GM21515 (cell line): ENCODE results near the gene CUX1.
"Not testable (repeated sequence)": the region's sequence is repeated elsewhere in the genome, so short reads cannot be mapped to it uniquely, and the experiment has no call there.

Source experiments
- ATAC-seq: cut with Tn5 transposase; IDR thresholded peaks from one replicate; pipeline ENCODE4 v1.9.1; 2021; ENCODE audit not compliant: unreplicated experiment

Gene CUX1

GRCh38 chr7:101976411-101976810, 159.0 kb downstream of the CUX1 start:
- ATAC-seq, result no peak

- ATAC-seq, result no peak
Observed at GRCh38 chr7:101977249-101977648, 159.8 kb downstream of the CUX1 start.

- no peak for ATAC-seq
Observed at GRCh38 chr7:101978683-101979082, 161.3 kb downstream of the CUX1 start.

- no peak for ATAC-seq
Observed at GRCh38 chr7:101983147-101983811, 165.9 kb downstream of the CUX1 start.

- no peak for ATAC-seq
Observed at GRCh38 chr7:101984133-101984879, 166.9 kb downstream of the CUX1 start.

GRCh38 chr7:101985057-101985902, 167.9 kb downstream of the CUX1 start:
- ATAC-seq, result no peak

- ATAC-seq, result no peak
Observed at GRCh38 chr7:101985903-101986734, 168.7 kb downstream of the CUX1 start.

GRCh38 chr7:101987494-101987893, 170.1 kb downstream of the CUX1 start:
- no peak for ATAC-seq

GRCh38 chr7:101988060-101988459, 170.6 kb downstream of the CUX1 start:
- ATAC-seq, result not testable (repeated sequence)

GRCh38 chr7:101988513-101988912, 171.1 kb downstream of the CUX1 start:
- no peak for ATAC-seq

- ATAC-seq, result no peak
Observed at GRCh38 chr7:101989101-101989500, 171.7 kb downstream of the CUX1 start.

GRCh38 chr7:101990811-101991418, 173.5 kb downstream of the CUX1 start:
- peak; percentile 85 for ATAC-seq

- ATAC-seq, result no peak
Observed at GRCh38 chr7:101991860-101992259, 174.4 kb downstream of the CUX1 start.

GRCh38 chr7:101993311-101993710, 175.9 kb downstream of the CUX1 start:
- no peak for ATAC-seq

- ATAC-seq, result no peak
Observed at GRCh38 chr7:101995121-101995520, 177.7 kb downstream of the CUX1 start.

- no peak for ATAC-seq
Observed at GRCh38 chr7:101996131-101996691, 178.8 kb downstream of the CUX1 start.

- ATAC-seq, result no peak
Observed at GRCh38 chr7:101996876-101997275, 179.4 kb downstream of the CUX1 start.

- no peak for ATAC-seq
Observed at GRCh38 chr7:101998029-101998905, 180.8 kb downstream of the CUX1 start.

- ATAC-seq, result no peak
Observed at GRCh38 chr7:101998906-101999240, 181.4 kb downstream of the CUX1 start.
